ENCODE results near the gene XRN1. TPM values are rescaled to one million over a fixed set of nuclear protein-coding genes. Genes with fewer than 3 reads are reported as not detected.

The XRN1 gene
- polyA plus RNA-seq, 1 donor (not counting 4 experiments of a cell fraction or from before 2014, with no cell fraction given), result 14.4 TPM

- no peak overlapping the region for H2AFZ ChIP-seq (ENCODE audit: control insufficient read depth, low read length)
- no peaks in the 10 kb centered on the region for H4K20me1 ChIP-seq (ENCODE audit: control insufficient read depth, extremely low read depth, insufficient read depth, low read length)
- H3K9me3 ChIP-seq (ENCODE audit: control insufficient read depth, low read depth, low read length), result no peaks in the 10 kb centered on the region
- dilution Hi-C loops (cut with MboI; ENCODE audit: extremely low pct_ligation_motif_present, low sequenced_read_pairs), result no loop called here
- FAIRE-seq (no peak), DNase-seq (ENCODE audit: low read depth, low spot score) (no peak)
- H3K4me1 ChIP-seq (ENCODE audit: control insufficient read depth, extremely low read depth, insufficient read depth, low read length), result no peaks in the 10 kb centered on the region
- no peaks in the 10 kb centered on the region for H3K27me3 ChIP-seq (ENCODE audit: control insufficient read depth, extremely low read depth, insufficient read depth, low read length)
- H3K4me2 ChIP-seq (ENCODE audit: control insufficient read depth, extremely low read depth, insufficient read depth, low read depth, low read length), result no peak overlapping the region
- TF ChIP-seq EZH2 (IDR thresholded peaks at IDR 0.05; ENCODE audit: low read length) (no peak), CTCF (optimal IDR thresholded peaks at IDR 0.05 in 1 of 3, IDR thresholded peaks at IDR 0.05 in 1 of 3, conservative IDR thresholded peaks at IDR 0.05 in 1 of 3; ENCODE audit: extremely low read depth in 1 of 3, insufficient read depth in 2 of 3, low read length in 3 of 3) (no peak)
- no peaks in the 10 kb centered on the region for H3K9me1 ChIP-seq (ENCODE audit: control insufficient read depth, extremely low read depth, insufficient read depth, low read length)
- H3K36me3 ChIP-seq (ENCODE audit: control insufficient read depth in 2 of 2, extremely low read depth in 1 of 2, insufficient read depth in 2 of 2, low read length in 2 of 2), result peaks cover 3 to 8% of the 10 kb centered on the region in 2 experiments
- H3K9ac ChIP-seq (ENCODE audit: control insufficient read depth, extremely low read depth, insufficient read depth, low read length), result no peak overlapping the region
- no peaks in the 10 kb centered on the region for H3K79me2 ChIP-seq (ENCODE audit: control insufficient read depth, insufficient read depth, low read length)
- H3K27ac ChIP-seq (ENCODE audit: control insufficient read depth, insufficient read depth, low read length), result no peak overlapping the region
- H3K4me3 ChIP-seq (ENCODE audit: control insufficient read depth in 2 of 3, extremely low read depth in 1 of 3, insufficient read depth in 2 of 3, low read depth in 1 of 3, low read length in 3 of 3), result no peak overlapping the region
These were observed 92.1 kb downstream of the XRN1 start for GRCh38 chr3:142355692-142356091.

GRCh38 chr3:142354076-142354475 lies 93.8 kb downstream of the XRN1 start:
- TF ChIP-seq EZH2 (IDR thresholded peaks at IDR 0.05; ENCODE audit: low read length), result no peak
- no peak for TF ChIP-seq CTCF (optimal IDR thresholded peaks at IDR 0.05 in 1 of 3, IDR thresholded peaks at IDR 0.05 in 1 of 3, conservative IDR thresholded peaks at IDR 0.05 in 1 of 3; ENCODE audit: extremely low read depth in 1 of 3, insufficient read depth in 2 of 3, low read length in 3 of 3)
- no peak for DNase-seq (ENCODE audit: low read depth, low spot score)
- H4K20me1 ChIP-seq (ENCODE audit: control insufficient read depth, extremely low read depth, insufficient read depth, low read length), result no peaks in the 10 kb centered on the region
- H3K4me1 ChIP-seq (ENCODE audit: control insufficient read depth, extremely low read depth, insufficient read depth, low read length), result no peaks in the 10 kb centered on the region
- H3K27ac ChIP-seq (ENCODE audit: control insufficient read depth, insufficient read depth, low read length), result no peak overlapping the region
- no peak overlapping the region for H3K4me3 ChIP-seq (ENCODE audit: control insufficient read depth in 2 of 3, extremely low read depth in 1 of 3, insufficient read depth in 2 of 3, low read depth in 1 of 3, low read length in 3 of 3)
- H3K79me2 ChIP-seq (ENCODE audit: control insufficient read depth, insufficient read depth, low read length), result no peaks in the 10 kb centered on the region
- H3K27me3 ChIP-seq (ENCODE audit: control insufficient read depth, extremely low read depth, insufficient read depth, low read length), result no peaks in the 10 kb centered on the region
- no peaks in the 10 kb centered on the region for H3K9me3 ChIP-seq (ENCODE audit: control insufficient read depth, low read depth, low read length)
- dilution Hi-C loops (cut with MboI; ENCODE audit: extremely low pct_ligation_motif_present, low sequenced_read_pairs), result no loop called here
- no peaks in the 10 kb centered on the region for H3K9me1 ChIP-seq (ENCODE audit: control insufficient read depth, extremely low read depth, insufficient read depth, low read length)
- no peak overlapping the region for H2AFZ ChIP-seq (ENCODE audit: control insufficient read depth, low read length)
- no peak overlapping the region for H3K9ac ChIP-seq (ENCODE audit: control insufficient read depth, extremely low read depth, insufficient read depth, low read length)
- no peak overlapping the region for H3K4me2 ChIP-seq (ENCODE audit: control insufficient read depth, extremely low read depth, insufficient read depth, low read depth, low read length)
- FAIRE-seq, result no peak
- H3K36me3 ChIP-seq (ENCODE audit: control insufficient read depth in 2 of 2, extremely low read depth in 1 of 2, insufficient read depth in 2 of 2, low read length in 2 of 2), result peaks cover 5 to 8% of the 10 kb centered on the region in 2 experiments

All from keratinocyte (primary cell).